Activated naive CD8-positive, alpha-beta T cell treated with anti-CD3 and anti-CD28 coated beads, Interleukin-2, amount 50 U/mL, for 24 hours (primary cell): ENCODE data around the gene SESN2.
A peak's percentile ranks its signal among the peaks of the same experiment; 100 is the strongest.
"Not testable (repeated sequence)": the region's sequence is repeated elsewhere in the genome, so short reads cannot be mapped to it uniquely, and the experiment has no call there.

Source experiments
- ATAC-seq: fragments of 150-1000 bp; cut with Tn5 transposase; one replicate; pipeline ENCODE4 v1.10.0; 2021
- DNase-seq: peaks from one replicate; pipeline ENCODE4 v3.0.0; 2021
- H3K27ac Mint-ChIP-seq: one replicate; pipeline ENCODE4 v1.8.0; 2021; ENCODE audit warnings: mild to moderate bottlenecking, mixed read lengths
- H3K27me3 Mint-ChIP-seq: one replicate; pipeline ENCODE4 v1.8.0; 2021; ENCODE audit warnings: mixed read lengths
- H3K36me3 Mint-ChIP-seq: one replicate; pipeline ENCODE4 v1.8.0; 2021; ENCODE audit warnings: low read depth, mixed read lengths
- H3K4me1 Mint-ChIP-seq: one replicate; pipeline ENCODE4 v1.8.0; 2021; ENCODE audit warnings: mixed read lengths
- H3K4me3 Mint-ChIP-seq: one replicate; pipeline ENCODE4 v1.8.0; 2021; ENCODE audit warnings: mild to moderate bottlenecking, moderate library complexity, mixed read lengths
- H3K9me3 Mint-ChIP-seq: one replicate; pipeline ENCODE4 v1.8.0; 2021; ENCODE audit warnings: mixed read lengths

The SESN2 gene

GRCh38 chr1:28322194-28322593 is 62.9 kb downstream of the SESN2 start:
- no peak for ATAC-seq
- Mint-ChIP-seq H3K27me3 (no peaks in the 10 kb centered on the region), H3K27ac (no peak overlapping the region), H3K4me1 (peaks cover 6% of the 10 kb centered on the region), H3K9me3 (no peaks in the 10 kb centered on the region), H3K36me3 (no peaks in the 10 kb centered on the region), H3K4me3 (no peak overlapping the region)
- DNase-seq = no peak

- Mint-ChIP-seq H3K4me1 (peaks cover 22% of the 10 kb centered on the region), H3K4me3 (no peak overlapping the region), H3K27ac (no peak overlapping the region), H3K36me3 (peaks cover 2% of the 10 kb centered on the region), H3K27me3 (peaks cover 1% of the 10 kb centered on the region), H3K9me3 (no peaks in the 10 kb centered on the region)
- ATAC-seq (no peak), DNase-seq (no peak)
These were observed 64.4 kb downstream of the SESN2 start for GRCh38 chr1:28323720-28324119.

- peaks cover 40% of the 10 kb centered on the region for H3K4me1 Mint-ChIP-seq
- ATAC-seq (no peak), DNase-seq (no peak)
- no peaks in the 10 kb centered on the region for H3K9me3 Mint-ChIP-seq
- H3K27ac Mint-ChIP-seq = no peak overlapping the region
- no peak overlapping the region for H3K4me3 Mint-ChIP-seq
- H3K27me3 Mint-ChIP-seq = peaks cover 4% of the 10 kb centered on the region
- H3K36me3 Mint-ChIP-seq = peaks cover 10% of the 10 kb centered on the region
These were observed 67.2 kb downstream of the SESN2 start for GRCh38 chr1:28326515-28326914.

- ATAC-seq = peak; percentile 58
- DNase-seq = no peak
- peaks cover 4% of the 10 kb centered on the region for H3K27me3 Mint-ChIP-seq
- H3K4me1 Mint-ChIP-seq = peaks cover 41% of the 10 kb centered on the region
- no peak overlapping the region for H3K4me3 Mint-ChIP-seq
- peak overlapping the region; percentile 48 for H3K27ac Mint-ChIP-seq
- peaks cover 14% of the 10 kb centered on the region for H3K36me3 Mint-ChIP-seq
- no peaks in the 10 kb centered on the region for H3K9me3 Mint-ChIP-seq
These were observed 67.7 kb downstream of the SESN2 start for GRCh38 chr1:28326984-28327383.

- ATAC-seq, H3K27me3 Mint-ChIP-seq, DNase-seq, H3K9me3 Mint-ChIP-seq: not testable (repeated sequence)
- H3K4me1 Mint-ChIP-seq = peaks cover 41% of the 10 kb centered on the region
- H3K36me3 Mint-ChIP-seq = peaks cover 17% of the 10 kb centered on the region
- peak overlapping the region; percentile 97 for H3K27ac Mint-ChIP-seq
- peak overlapping the region; percentile 91 for H3K4me3 Mint-ChIP-seq
These were observed 68.1 kb downstream of the SESN2 start for GRCh38 chr1:28327431-28327830.

- peaks cover 4% of the 10 kb centered on the region for H3K27me3 Mint-ChIP-seq
- peak overlapping the region; percentile 91 for H3K4me3 Mint-ChIP-seq
- no peak for ATAC-seq
- peaks cover 43% of the 10 kb centered on the region for H3K4me1 Mint-ChIP-seq
- H3K27ac Mint-ChIP-seq = peak overlapping the region; percentile 97
- H3K36me3 Mint-ChIP-seq = peaks cover 25% of the 10 kb centered on the region
- DNase-seq = no peak
- no peaks in the 10 kb centered on the region for H3K9me3 Mint-ChIP-seq
These were observed 68.9 kb downstream of the SESN2 start for GRCh38 chr1:28328228-28328648.

GRCh38 chr1:28329395-28330153 is 70.3 kb downstream of the SESN2 start:
- H3K4me1 Mint-ChIP-seq = peaks cover 45% of the 10 kb centered on the region
- ATAC-seq (no peak), DNase-seq (peak; percentile 45)
- H3K9me3 Mint-ChIP-seq = no peaks in the 10 kb centered on the region
- peaks cover 31% of the 10 kb centered on the region for H3K36me3 Mint-ChIP-seq
- H3K27ac Mint-ChIP-seq = peak overlapping the region; percentile 97
- H3K27me3 Mint-ChIP-seq = peaks cover 4% of the 10 kb centered on the region
- peak overlapping the region; percentile 91 for H3K4me3 Mint-ChIP-seq
